Ishikawa (cell line): ENCODE measurements around the gene C3orf62.

Experiments
- CEBPB ChIP-seq: IDR thresholded peaks from 2 replicates; pipeline ENCODE4 v1.6.1; 2012
- CREB1 ChIP-seq: IDR thresholded peaks from 2 replicates; pipeline ENCODE4 v1.6.1; 2012; ENCODE audit warnings: low read depth
- EGR1 ChIP-seq: IDR thresholded peaks from 2 replicates; pipeline ENCODE4 v1.6.1; 2012
- EP300 ChIP-seq: IDR thresholded peaks from 2 replicates; pipeline ENCODE4 v1.6.1; 2012; ENCODE audit warnings: borderline replicate concordance
- FOXM1 ChIP-seq: IDR thresholded peaks from 2 replicates; pipeline ENCODE4 v1.6.1; 2012; ENCODE audit warnings: low read depth, borderline replicate concordance
- MAX ChIP-seq: IDR thresholded peaks from 2 replicates; pipeline ENCODE4 v1.6.1; 2012
- NFIC ChIP-seq: IDR thresholded peaks from 2 replicates; pipeline ENCODE4 v1.6.1; 2012
- RAD21 ChIP-seq: IDR thresholded peaks from 2 replicates; pipeline ENCODE4 v1.6.1; 2012; ENCODE audit warnings: low read depth
- REST ChIP-seq: IDR thresholded peaks from 2 replicates; pipeline ENCODE4 v1.6.1; 2012; ENCODE audit warnings: low read depth, mild to moderate bottlenecking
- TAF1 ChIP-seq: IDR thresholded peaks from 2 replicates; pipeline ENCODE4 v1.6.1; 2012; ENCODE audit warnings: low read depth, mild to moderate bottlenecking
- TCF12 ChIP-seq: IDR thresholded peaks from 2 replicates; pipeline ENCODE4 v1.6.1; 2012; ENCODE audit warnings: low read depth
- TEAD4 ChIP-seq: IDR thresholded peaks from 2 replicates; pipeline ENCODE4 v1.6.1; 2012
- USF1 ChIP-seq: IDR thresholded peaks from 2 replicates; pipeline ENCODE4 v1.6.1; 2012
- YY1 ChIP-seq: IDR thresholded peaks from 2 replicates; pipeline ENCODE4 v1.6.1; 2012; ENCODE audit warnings: low read depth
- ZBTB7A ChIP-seq: IDR thresholded peaks from 2 replicates; pipeline ENCODE4 v1.6.1; 2012; ENCODE audit warnings: low read depth

C3orf62 gene

GRCh38 chr3:49257187-49257586, 19.8 kb downstream of the C3orf62 start:
- TF ChIP-seq FOXM1 (no peak), REST (no peak), NFIC (no peak), RAD21 (no peak), TAF1 (no peak)

- TF ChIP-seq RAD21 (no peak), TEAD4 (no peak), CREB1 (no peak), TAF1 (no peak), REST (no peak), TCF12 (no peak), CEBPB (no peak), MAX (no peak), USF1 (no peak), YY1 (no peak), ZBTB7A (no peak), EP300 (no peak), FOXM1 (no peak), EGR1 (no peak), NFIC (no peak)
Measured at GRCh38 chr3:49255718-49256511, 21.1 kb downstream of the C3orf62 start.

GRCh38 chr3:49255112-49255511, 21.9 kb downstream of the C3orf62 start:
- no peak for TF ChIP-seq ZBTB7A
- TF ChIP-seq TAF1, result no peak
- no peak for TF ChIP-seq EGR1
- TF ChIP-seq CEBPB, result no peak
- no peak for TF ChIP-seq FOXM1
- TF ChIP-seq USF1, result no peak
- no peak for TF ChIP-seq NFIC
- no peak for TF ChIP-seq TCF12
- no peak for TF ChIP-seq EP300
- TF ChIP-seq CREB1, result no peak
- no peak for TF ChIP-seq MAX

- TF ChIP-seq ZBTB7A (no peak), CREB1 (no peak), CEBPB (no peak), TEAD4 (no peak), RAD21 (no peak), USF1 (no peak), FOXM1 (no peak), EP300 (no peak), REST (no peak), NFIC (no peak), EGR1 (no peak), MAX (no peak), TAF1 (no peak), YY1 (no peak)
Measured at GRCh38 chr3:49253512-49253911, 23.5 kb downstream of the C3orf62 start.
